ENCODE results near the gene ADORA2A.

Gene ADORA2A

GRCh38 chr22:24445481-24446259 is 18.3 kb downstream of the ADORA2A start:
- DNase-seq (ENCODE audit: low read depth in 2 of 3, low spot score in 2 of 3): no peak

DNA sequence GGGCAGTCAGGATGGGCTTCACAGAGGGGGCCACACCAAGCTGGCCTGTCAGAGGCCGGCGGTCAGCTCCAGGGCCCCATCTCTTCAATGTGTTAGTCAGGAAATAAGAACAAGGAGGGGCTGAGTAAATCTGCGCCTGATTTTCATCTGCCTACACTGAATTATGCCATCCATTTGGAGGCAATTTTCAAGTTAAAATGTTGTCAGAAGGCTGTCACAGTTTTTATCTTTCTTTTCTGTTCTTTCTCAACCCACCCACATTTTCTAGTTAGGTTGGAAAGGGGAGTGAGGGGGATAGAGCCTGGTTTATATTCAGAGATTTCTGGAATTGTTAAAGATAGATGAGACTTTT is 18.8 kb downstream of the ADORA2A start:
- no peak for DNase-seq (ENCODE audit: low read depth in 2 of 3, low spot score in 2 of 3)

GRCh38 chr22:24450610-24451009 is 23.2 kb downstream of the ADORA2A start:
- DNase-seq (ENCODE audit: low read depth in 2 of 3, low spot score in 2 of 3): no peak

- DNase-seq (ENCODE audit: low read depth in 2 of 3, low spot score in 2 of 3): no peak
These were observed 23.8 kb downstream of the ADORA2A start for GRCh38 chr22:24451162-24451561.

- DNase-seq (ENCODE audit: low read depth in 2 of 3, low spot score in 2 of 3): no peak
These were observed 26.5 kb downstream of the ADORA2A start for GRCh38 chr22:24453853-24454252.

DNA sequence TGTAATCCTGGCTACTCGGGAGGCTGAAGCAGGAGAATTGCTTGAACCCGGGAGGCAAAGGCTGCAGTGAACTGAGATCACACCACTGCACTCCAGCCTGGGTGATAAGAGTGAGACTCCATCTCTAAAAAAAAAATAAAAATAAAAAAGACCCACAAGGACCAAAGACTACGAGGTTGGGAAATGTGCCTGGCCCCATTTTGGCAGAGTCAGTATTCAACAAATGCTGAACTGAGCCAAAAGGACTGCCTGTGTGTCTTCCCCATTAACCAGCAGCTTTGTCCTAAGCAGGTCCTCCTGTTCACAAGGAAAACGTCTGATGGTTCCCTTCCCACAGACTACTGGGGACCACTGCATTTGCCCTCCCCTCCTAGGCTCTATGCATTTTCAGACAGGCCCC is 27.6 kb downstream of the ADORA2A start:
- DNase-seq (ENCODE audit: low read depth in 2 of 3, low spot score in 2 of 3): no peak

GRCh38 chr22:24455751-24456426 is 28.5 kb downstream of the ADORA2A start:
- DNase-seq (ENCODE audit: low read depth in 2 of 3, low spot score in 2 of 3): no peak

GRCh38 chr22:24457894-24458420 is 30.6 kb downstream of the ADORA2A start:
- no peak for DNase-seq (ENCODE audit: low read depth in 2 of 3, low spot score in 2 of 3)

GRCh38 chr22:24459911-24460310 is 32.5 kb downstream of the ADORA2A start:
- DNase-seq (ENCODE audit: low read depth in 2 of 3, low spot score in 2 of 3): no peak

- DNase-seq (ENCODE audit: low read depth in 2 of 3, low spot score in 2 of 3): no peak
These were observed 33.2 kb downstream of the ADORA2A start for GRCh38 chr22:24460418-24461089.

DNA sequence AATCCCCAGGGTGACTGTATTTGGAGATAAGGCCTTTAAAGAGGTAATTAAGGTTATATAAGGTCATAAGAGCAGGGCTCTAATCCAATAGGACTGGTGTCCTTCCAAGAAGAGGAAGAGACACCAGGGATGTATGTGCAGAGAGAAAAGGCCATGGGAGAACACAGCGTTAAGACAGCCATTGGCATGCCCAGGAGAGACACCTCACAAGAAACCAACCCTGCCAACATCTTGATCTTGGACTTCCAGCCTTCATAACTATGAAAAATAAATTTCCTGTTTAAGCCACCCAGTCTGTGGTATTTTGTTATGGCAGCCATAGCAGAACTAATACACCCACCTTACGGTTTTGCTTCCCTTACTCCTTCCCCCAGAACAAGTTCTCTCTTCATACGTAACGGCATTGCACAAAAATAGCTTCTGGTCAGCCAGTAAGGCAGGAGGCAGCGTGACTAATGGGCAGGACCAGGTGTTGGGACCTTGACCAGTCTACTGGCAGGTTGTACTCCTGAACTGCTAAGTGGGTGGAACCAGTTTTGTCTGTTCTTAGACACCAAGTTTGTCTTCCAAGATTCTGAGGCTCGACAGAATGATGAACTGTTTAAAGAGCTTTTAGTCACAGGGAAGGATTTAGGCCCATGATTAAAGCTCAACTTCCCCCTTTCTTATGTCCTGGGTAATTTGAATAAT is 35.8 kb downstream of the ADORA2A start:
- DNase-seq (ENCODE audit: low read depth in 2 of 3, low spot score in 2 of 3): no peak

DNA sequence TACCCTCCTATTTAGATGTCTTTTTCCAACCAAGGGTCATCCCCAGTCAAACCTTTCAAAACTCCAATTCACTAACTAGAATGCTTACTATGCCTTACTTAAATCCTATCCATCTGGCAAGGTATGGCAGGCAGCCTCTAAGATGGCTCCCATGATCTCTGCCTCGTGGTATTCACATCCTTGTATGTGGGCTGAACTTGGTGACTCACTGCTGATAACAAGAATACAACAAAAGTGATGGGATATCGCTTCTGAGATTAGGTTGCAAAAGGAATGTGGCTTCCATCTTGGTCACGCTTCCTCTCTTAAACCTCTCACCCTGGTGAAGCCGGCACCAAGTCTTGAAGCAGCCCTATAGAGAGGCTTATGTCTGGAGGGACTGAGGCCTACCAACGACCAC is 38.2 kb downstream of the ADORA2A start:
- no peak for DNase-seq (ENCODE audit: low read depth in 2 of 3, low spot score in 2 of 3)

- DNase-seq (ENCODE audit: low read depth in 2 of 3, low spot score in 2 of 3): no peak
These were observed 38.6 kb downstream of the ADORA2A start for GRCh38 chr22:24465975-24466374.

DNA sequence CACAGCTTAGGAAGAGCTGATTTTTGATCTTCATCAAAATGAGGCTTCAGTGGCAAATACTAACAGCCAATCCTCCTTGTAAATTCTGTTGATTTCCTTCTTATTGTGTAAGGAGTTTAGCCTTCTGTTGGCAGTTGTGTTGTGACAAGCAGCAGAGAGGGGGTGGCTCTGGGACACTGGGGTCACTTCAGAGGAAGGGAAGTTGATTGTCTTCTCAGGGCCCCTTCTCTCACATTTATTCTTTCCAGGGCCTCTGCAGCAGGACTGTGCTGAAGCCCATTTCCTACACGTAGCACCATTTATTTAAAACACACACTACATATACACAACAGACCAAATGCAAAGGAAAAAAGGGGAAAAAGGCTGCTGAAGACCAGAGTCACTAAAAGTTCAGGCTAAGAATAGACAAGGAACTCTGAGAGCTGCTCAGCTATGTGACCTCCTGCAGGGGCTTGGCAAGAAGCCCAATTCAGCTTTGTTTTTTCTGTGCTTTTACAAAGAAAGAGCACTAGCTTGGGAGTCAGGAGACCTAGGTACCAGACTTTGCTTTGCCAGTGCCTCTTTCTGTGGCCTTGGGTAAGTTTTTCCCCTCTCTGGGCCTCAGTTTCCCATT is 39.4 kb downstream of the ADORA2A start:
- DNase-seq (ENCODE audit: low read depth in 2 of 3, low spot score in 2 of 3): no peak

DNA sequence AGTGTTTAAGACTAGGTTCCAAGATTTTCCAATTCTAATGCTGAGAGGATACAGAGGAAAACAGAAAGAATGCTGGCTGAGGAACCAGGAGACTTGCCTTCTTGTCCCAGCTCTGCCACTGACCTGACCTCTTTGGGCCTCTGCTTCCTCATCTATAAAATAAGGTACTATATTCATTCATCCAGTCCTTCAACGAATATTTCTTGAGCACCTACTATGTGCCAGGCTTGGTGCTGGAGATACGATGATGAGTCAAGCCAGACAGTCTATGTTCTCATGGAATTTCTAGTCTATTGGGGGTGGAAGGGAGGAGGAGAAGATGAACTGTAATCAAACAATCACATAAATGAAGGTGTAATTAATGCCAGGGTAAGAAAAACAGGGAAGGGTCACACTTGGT is 39.9 kb downstream of the ADORA2A start:
- no peak for DNase-seq (ENCODE audit: low read depth in 2 of 3, low spot score in 2 of 3)

DNA sequence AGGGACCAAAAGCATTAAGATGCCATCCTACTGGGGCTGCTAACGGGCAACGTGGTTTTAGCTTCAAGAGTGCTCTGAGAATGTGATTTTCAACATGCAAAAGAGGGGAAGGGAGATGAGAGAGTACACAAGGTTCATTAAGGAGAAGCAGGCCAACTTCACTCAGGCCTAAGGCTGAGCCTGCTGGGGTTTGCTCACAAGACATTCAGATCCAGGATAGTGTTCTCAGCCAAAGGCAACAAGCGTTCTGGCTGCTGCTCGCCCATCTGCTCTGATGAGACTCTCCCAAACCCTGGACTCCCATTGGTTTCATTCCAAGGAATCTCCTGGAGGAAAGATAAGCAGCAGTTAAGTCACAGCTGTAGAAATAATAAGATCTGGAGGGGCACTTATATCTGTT is 44.2 kb downstream of the ADORA2A start:
- no peak for DNase-seq (ENCODE audit: low read depth in 2 of 3, low spot score in 2 of 3)

DNA sequence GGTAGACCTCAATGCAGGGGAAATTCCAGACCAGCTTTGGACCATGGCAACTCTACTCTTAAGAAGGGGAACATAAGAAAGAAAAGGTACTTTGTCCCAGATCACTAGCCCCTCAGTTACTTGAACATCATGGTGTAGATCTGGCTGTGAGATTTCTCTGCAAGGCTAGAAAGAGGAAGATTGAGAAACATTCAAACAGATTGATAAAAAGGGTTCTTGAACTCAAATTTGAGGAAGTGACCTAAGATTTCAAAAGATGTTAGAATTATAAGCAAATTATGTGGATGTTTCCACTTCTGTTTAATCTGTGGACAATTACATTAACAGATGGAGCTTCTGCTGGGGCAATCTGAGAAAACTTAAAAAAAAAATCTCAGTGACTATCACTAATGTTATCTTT is 45.9 kb downstream of the ADORA2A start:
- DNase-seq (ENCODE audit: low read depth in 2 of 3, low spot score in 2 of 3): no peak

DNA sequence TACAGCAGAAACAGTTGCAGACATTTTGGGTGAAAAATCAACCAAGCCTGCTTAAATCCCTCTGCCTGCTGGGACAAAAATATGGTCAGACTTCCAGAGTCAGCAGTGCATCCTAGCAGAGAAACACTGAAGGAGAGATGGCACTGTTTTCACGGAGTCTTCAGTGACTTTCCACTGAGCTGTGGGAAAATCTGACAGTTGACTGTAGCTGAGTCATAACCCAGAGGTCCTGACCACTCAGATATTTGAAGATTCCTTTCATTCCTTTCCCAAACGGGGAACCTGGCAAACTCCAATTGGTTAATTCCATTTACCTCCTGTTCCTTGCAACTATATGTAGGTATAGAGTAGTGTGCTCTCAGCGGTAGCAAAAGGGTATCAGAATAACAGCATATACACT is 46.8 kb downstream of the ADORA2A start:
- DNase-seq (ENCODE audit: low read depth in 2 of 3, low spot score in 2 of 3): no peak

GRCh38 chr22:24474649-24475255 is 47.4 kb downstream of the ADORA2A start:
- no peak for DNase-seq (ENCODE audit: low read depth in 2 of 3, low spot score in 2 of 3)

DNA sequence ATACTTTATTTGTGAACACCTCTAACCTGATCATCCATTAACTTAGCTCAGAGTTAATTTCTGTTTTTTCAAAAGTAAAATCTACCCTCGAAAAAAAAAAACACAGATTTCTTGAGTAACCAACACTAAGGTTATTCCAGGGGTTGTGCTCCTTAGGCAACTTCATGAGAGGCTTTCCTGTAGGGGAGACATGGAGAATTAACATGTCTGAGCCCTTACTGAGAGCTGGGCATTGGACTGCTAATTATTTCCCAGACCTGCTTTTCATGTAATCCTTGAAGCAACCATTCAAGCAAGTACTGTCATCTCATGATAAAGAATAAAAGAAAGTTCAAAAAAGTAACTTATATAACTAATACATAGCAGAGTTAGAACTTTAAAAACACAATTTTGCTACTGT is 54.2 kb downstream of the ADORA2A start:
- no peak for DNase-seq (ENCODE audit: low read depth in 2 of 3, low spot score in 2 of 3)

DNA sequence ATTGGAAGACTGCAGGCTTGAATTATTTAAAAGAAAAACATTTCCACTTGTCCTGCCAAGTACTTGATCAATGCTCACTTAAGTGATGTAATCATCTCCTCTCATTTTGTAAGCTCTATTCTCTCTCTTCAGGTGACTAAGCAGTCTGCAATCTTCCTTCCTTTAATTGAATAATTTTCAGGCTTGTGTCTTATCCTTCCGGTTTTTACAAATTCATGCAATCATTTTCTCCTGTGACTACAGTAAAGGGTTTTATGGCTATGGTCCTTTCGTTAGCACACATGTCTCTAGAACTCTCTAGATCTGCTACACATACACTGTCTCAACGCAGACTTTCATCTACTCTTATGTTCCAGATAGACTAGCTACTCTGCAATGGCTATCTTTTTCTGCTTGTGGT is 55.2 kb downstream of the ADORA2A start:
- DNase-seq (ENCODE audit: low read depth in 2 of 3, low spot score in 2 of 3): no peak
